HepG2 (cell line): ENCODE data around the gene CHRNB4. TPM values are rescaled to one million over a fixed set of nuclear protein-coding genes. Genes with fewer than 3 reads are reported as not detected.

Experiments used
- ATAC-seq: fragments of 200-7000 bp; cut with Tn5 transposase; 3 replicates; pipeline ENCODE4 v1.9.1; 2020; ENCODE audit warnings: mild to moderate bottlenecking, moderate library complexity
- BruUV-seq: library from RNA; stranded (reverse); fragments of 400-500 nt; replicated peaks from 2 replicates; lab custom pipeline; 2021; lab: Mats Ljungman, UMichigan
- CTCF ChIA-PET: fragments of 300-600 bp; formaldehyde crosslinking; extraction: SDS; loops from one replicate; lab custom pipeline; 2021; ENCODE audit warnings: low total read pairs, inconsistent platforms, low intra/inter-chr PET ratio; lab: Yijun Ruan, JAX
- POLR2A ChIA-PET: fragments of 350-600 bp; sonication (Branson Sonifier 250); formaldehyde crosslinking; loops from one replicate; lab custom pipeline; 2020; ENCODE audit warnings: antibody characterized with exemption, inconsistent platforms; lab: Yijun Ruan, JAX
- DNase-seq: peaks from one replicate; pipeline ENCODE4 v3.0.0-alpha.2; 2015; ENCODE audit warnings: low spot score
- FAIRE-seq: peaks from 3 replicates; lab custom pipeline; 2011; peaks lifted over from hg19 to GRCh38; lab: Jason Lieb, UNC
- H2AFZ ChIP-seq: one replicate; pipeline ENCODE4 v1.6.1; 2011; ENCODE audit warnings: low read length, inconsistent platforms
- H3K27ac ChIP-seq: fragments of 300-600 bp; 3 replicates; pipeline ENCODE4 v1.8.0; 2011; ENCODE audit warnings: mixed run types, mild to moderate bottlenecking, mixed read lengths, low read length, inconsistent platforms; ENCODE audit not compliant: insufficient read depth; ENCODE audit errors: extremely low read length
- H3K27me3 ChIP-seq, 2 experiments: fragments of 200-600 bp in 1 of 2; 2 replicates in 1 of 2; 3 replicates in 1 of 2; pipeline versions ENCODE4 v1.6.0 to v1.8.0; 2011; ENCODE audit warnings: low read length in 2 of 2, mild to moderate bottlenecking in 2 of 2, moderate library complexity in 2 of 2, inconsistent platforms in 1 of 2; ENCODE audit not compliant: insufficient read depth in 2 of 2, control insufficient read depth in 1 of 2
- H3K36me3 ChIP-seq, 2 experiments: fragments of 200-600 bp in 1 of 2; replicated peaks in 1 of 2; 2 replicates in 1 of 2; 3 replicates in 1 of 2; pipeline versions ENCODE4 v1.5.1 to v1.8.0; 2011; ENCODE audit warnings: low read length in 2 of 2, inconsistent platforms in 1 of 2; ENCODE audit not compliant: insufficient read depth in 2 of 2, control insufficient read depth in 1 of 2
- H3K4me1 ChIP-seq: 2 replicates; pipeline ENCODE4 v1.5.1; 2012; ENCODE audit warnings: low read length, inconsistent platforms; ENCODE audit not compliant: insufficient read depth
- H3K4me2 ChIP-seq: 2 replicates; pipeline ENCODE4 v1.6.0; 2011; ENCODE audit warnings: low read depth, low read length, inconsistent platforms
- H3K4me3 ChIP-seq, 3 experiments: fragments of 200-600 bp in 1 of 3; sonication (generic), shearing (Covaris generic) in 1 of 3; replicated peaks in 1 of 3; 2 replicates each; pipeline ENCODE4 v1.5.1; 2011 to 2016; ENCODE audit warnings: low read length in 3 of 3, inconsistent platforms in 2 of 3, low read depth in 2 of 3, mild to moderate bottlenecking in 2 of 3, control low read depth in 1 of 3, mixed read lengths in 1 of 3; ENCODE audit not compliant: insufficient read depth in 1 of 3
- H3K79me2 ChIP-seq: one replicate; pipeline ENCODE4 v1.6.1; 2011; ENCODE audit warnings: low read length, inconsistent platforms; ENCODE audit not compliant: insufficient read depth
- H3K9ac ChIP-seq: 2 replicates; pipeline ENCODE4 v1.6.0; 2011; ENCODE audit warnings: mild to moderate bottlenecking, low read depth, low read length, inconsistent platforms; ENCODE audit not compliant: insufficient read depth
- H3K9me3 ChIP-seq: 2 replicates; pipeline ENCODE4 v1.5.1; 2012; ENCODE audit warnings: mild to moderate bottlenecking, low read length
- H4K20me1 ChIP-seq: 2 replicates; pipeline ENCODE4 v1.6.0; 2011; ENCODE audit warnings: inconsistent platforms, mild to moderate bottlenecking, low read length, moderate library complexity; ENCODE audit not compliant: insufficient read depth
- CEBPG ChIP-seq: IDR thresholded peaks from 2 replicates; pipeline ENCODE4 v1.6.1; 2016
- NFYB ChIP-seq: sonication (generic); formaldehyde crosslinking; IDR thresholded peaks from 2 replicates; pipeline ENCODE4 v1.4.0; 2020; ENCODE audit warnings: missing genetic modification reagents
- ZBTB20 ChIP-seq: sonication (generic); formaldehyde crosslinking; IDR thresholded peaks from 2 replicates; pipeline ENCODE4 v1.8.1; 2023; ENCODE audit warnings: missing genetic modification reagents, low read depth, mild to moderate bottlenecking, borderline replicate concordance
- ZFP41 ChIP-seq: sonication (generic); formaldehyde crosslinking; IDR thresholded peaks from 2 replicates; pipeline ENCODE4 v1.4.0; 2020; ENCODE audit warnings: mild to moderate bottlenecking, missing genetic modification reagents, borderline replicate concordance
- ZKSCAN5 ChIP-seq: sonication (generic); formaldehyde crosslinking; IDR thresholded peaks from 2 replicates; pipeline ENCODE4 v1.5.1; 2020; ENCODE audit warnings: mild to moderate bottlenecking, missing genetic modification reagents
- ZNF292 ChIP-seq: sonication (generic); formaldehyde crosslinking; IDR thresholded peaks from 2 replicates; pipeline ENCODE4 v1.8.1; 2022; ENCODE audit warnings: mild to moderate bottlenecking, low read depth, missing genetic modification reagents, borderline replicate concordance
- ZNF343 ChIP-seq: sonication (generic); formaldehyde crosslinking; IDR thresholded peaks from 2 replicates; pipeline ENCODE4 v1.4.0; 2020; ENCODE audit warnings: mild to moderate bottlenecking, missing genetic modification reagents
- ZNF781 ChIP-seq: sonication (generic); formaldehyde crosslinking; IDR thresholded peaks from 2 replicates; pipeline ENCODE4 v1.5.1; 2020; ENCODE audit warnings: borderline replicate concordance, mild to moderate bottlenecking, missing genetic modification reagents; ENCODE audit errors: not compliant biosample characterization
- WGBS: methylation state at CpG from one replicate; pipeline ENCODE4 v1.1.6; 2017; ENCODE audit warnings: low lambda C conversion rate; 5-methylcytosine and 5-hydroxymethylcytosine counted together
- in situ Hi-C: cut with HindIII; loops from 2 replicates; pipeline ENCODE4 v1.10.0; 2017; ENCODE audit warnings: low pct_unique_long_range_greater_than_20kb; ENCODE audit not compliant: extremely low pct_ligation_motif_present
- intact Hi-C: fragments of 100-400 bp; cut with micrococcal nuclease; formaldehyde crosslinking; loops from one replicate; pipeline ENCODE4 v1.10.0; 2022; ENCODE audit not compliant: unreplicated experiment
- polyA plus RNA-seq, 8 experiments: library from polyadenylated mRNA; depleted of rRNA in 3 of 8; stranded (reverse) in 7 of 8; unstranded in 1 of 8; fragments of >200 nt; fragmentation: Illumina TruSeq in 4 of 8; extraction: Trizol in 4 of 8; gene quantifications; 2 replicates each; pipeline versions ENCODE4 v1.2.1 to v1.2.3, GENCODE V29; 2011 to 2016; ENCODE audit warnings: low read depth in 4 of 8, missing spikeins in 1 of 8, mixed read lengths in 1 of 8; ENCODE audit not compliant: insufficient read depth in 1 of 8
- total RNA-seq, 5 experiments: library from RNA; depleted of rRNA; stranded (reverse); fragments of >200 nt; fragmentation: Illumina TruSeq; extraction: Trizol; gene quantifications; 2 replicates each; pipeline ENCODE4 v1.2.3, GENCODE V29; 2016; ENCODE audit warnings: low read depth in 1 of 5
- TF ChIP-seq, protein P1 (sequence below): sonication (generic); formaldehyde crosslinking; IDR thresholded peaks from 2 replicates; pipeline ENCODE4 v1.4.0; 2020; ENCODE audit warnings: mild to moderate bottlenecking, missing genetic modification reagents
- TF ChIP-seq, protein P2 (sequence below), 2 experiments: sonication (generic) in 1 of 2; formaldehyde crosslinking in 1 of 2; IDR thresholded peaks; 2 replicates each; pipeline versions ENCODE4 v1.4.0 to v1.6.1; 2016 to 2020; ENCODE audit warnings: borderline replicate concordance in 1 of 2, low read depth in 1 of 2, mild to moderate bottlenecking in 1 of 2, missing genetic modification reagents in 1 of 2

Gene CHRNB4
- total and polyA plus RNA-seq, 2 of the 13 experiments (the other 11 are each of a cell fraction or from before 2014, with no cell fraction given) = not detected

DNA sequence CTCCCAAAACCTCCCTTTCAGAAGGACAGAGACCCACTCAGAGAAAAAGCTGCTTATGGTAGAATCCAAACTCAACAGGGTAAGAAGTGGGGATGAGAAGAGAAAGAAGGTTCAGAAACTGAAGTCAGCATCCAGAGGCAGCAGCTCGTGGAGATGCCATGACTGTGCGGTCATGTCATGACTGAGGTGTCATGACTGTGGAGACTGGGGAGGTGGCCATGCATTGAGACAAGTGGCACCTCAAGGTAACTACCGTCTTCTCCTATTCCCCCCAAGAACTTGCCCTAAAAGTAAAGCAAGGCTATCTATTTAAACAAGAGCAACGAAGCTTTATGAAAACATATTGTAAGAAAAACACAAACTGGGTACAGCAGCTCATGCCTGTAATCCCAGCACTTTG, 35.3 kb downstream of the CHRNB4 start:
- ChIA-PET POLR2A (no interaction called here), CTCF (no interaction called here)
- FAIRE-seq (no peak), DNase-seq (no peak), ATAC-seq (no peak)
- Histone ChIP-seq H3K9ac (no peak overlapping the region), H2AFZ (no peak overlapping the region), H3K79me2 (no peaks in the 10 kb centered on the region), H3K27me3 (peaks cover 0 to 3% of the 10 kb centered on the region in 2 experiments; a peak in 1 of 5 replicates), H3K27ac (no peak overlapping the region), H3K9me3 (no peaks in the 10 kb centered on the region), H3K36me3 (no peaks in the 10 kb centered on the region), H3K4me1 (no peaks in the 10 kb centered on the region), H3K4me2 (no peak overlapping the region), H4K20me1 (no peaks in the 10 kb centered on the region), H3K4me3 (no peak overlapping the region)
- no TSS peak for BruUV-seq
- in situ Hi-C loops = no loop called here
- 23% methylated on average over 4 of the region's 4 CpGs for WGBS
- intact Hi-C loops = no loop called here
- no peak for TF ChIP-seq NFYB (CRISPR knock-in tag)
- no peak for TF ChIP-seq ZNF781 (CRISPR knock-in tag)
- TF ChIP-seq, protein P1, sequence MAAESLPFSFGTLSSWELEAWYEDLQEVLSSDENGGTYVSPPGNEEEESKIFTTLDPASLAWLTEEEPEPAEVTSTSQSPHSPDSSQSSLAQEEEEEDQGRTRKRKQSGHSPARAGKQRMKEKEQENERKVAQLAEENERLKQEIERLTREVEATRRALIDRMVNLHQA (CRISPR knock-in tag) = no peak
- no peak for TF ChIP-seq ZFP41
- no peak for TF ChIP-seq CEBPG
- TF ChIP-seq ZNF292 (CRISPR knock-in tag) = no peak
- TF ChIP-seq ZBTB20 = no peak

DNA sequence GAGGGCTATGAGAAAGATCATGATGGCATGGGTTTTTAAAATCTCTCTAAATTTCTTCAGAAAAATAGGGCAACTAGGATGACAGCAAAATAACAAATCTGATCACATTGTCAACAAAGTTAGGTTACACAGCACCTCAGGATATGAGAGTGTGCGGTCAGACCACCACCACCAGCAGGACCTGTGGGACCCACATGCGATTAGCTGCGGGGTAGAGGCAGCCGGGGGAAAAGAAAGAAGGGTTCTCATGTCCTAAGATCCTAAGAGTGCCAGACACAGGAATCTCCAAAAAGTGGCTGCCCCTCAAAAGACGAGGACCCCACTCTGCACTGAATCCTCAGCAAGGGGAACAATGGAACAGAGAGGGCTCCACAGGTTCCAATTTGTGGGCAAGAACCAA, 35.8 kb downstream of the CHRNB4 start:
- intact Hi-C loops (no loop called here), in situ Hi-C loops (no loop called here)
- no peaks in the 10 kb centered on the region for H3K4me1 ChIP-seq
- 83% methylated on average over 5 of the region's 5 CpGs for WGBS
- H3K27ac ChIP-seq = no peak overlapping the region
- no peak overlapping the region for H2AFZ ChIP-seq
- H3K36me3 ChIP-seq = no peaks in the 10 kb centered on the region
- no peak for DNase-seq
- POLR2A ChIA-PET = no interaction called here
- H3K27me3 ChIP-seq = peaks cover 0 to 3% of the 10 kb centered on the region in 2 experiments; a peak in 1 of 5 replicates
- BruUV-seq = no TSS peak
- no peaks in the 10 kb centered on the region for H4K20me1 ChIP-seq
- TF ChIP-seq CEBPG (no peak), ZKSCAN5 (CRISPR knock-in tag) (no peak), ZNF343 (CRISPR knock-in tag) (no peak)
- TF ChIP-seq, protein P2, sequence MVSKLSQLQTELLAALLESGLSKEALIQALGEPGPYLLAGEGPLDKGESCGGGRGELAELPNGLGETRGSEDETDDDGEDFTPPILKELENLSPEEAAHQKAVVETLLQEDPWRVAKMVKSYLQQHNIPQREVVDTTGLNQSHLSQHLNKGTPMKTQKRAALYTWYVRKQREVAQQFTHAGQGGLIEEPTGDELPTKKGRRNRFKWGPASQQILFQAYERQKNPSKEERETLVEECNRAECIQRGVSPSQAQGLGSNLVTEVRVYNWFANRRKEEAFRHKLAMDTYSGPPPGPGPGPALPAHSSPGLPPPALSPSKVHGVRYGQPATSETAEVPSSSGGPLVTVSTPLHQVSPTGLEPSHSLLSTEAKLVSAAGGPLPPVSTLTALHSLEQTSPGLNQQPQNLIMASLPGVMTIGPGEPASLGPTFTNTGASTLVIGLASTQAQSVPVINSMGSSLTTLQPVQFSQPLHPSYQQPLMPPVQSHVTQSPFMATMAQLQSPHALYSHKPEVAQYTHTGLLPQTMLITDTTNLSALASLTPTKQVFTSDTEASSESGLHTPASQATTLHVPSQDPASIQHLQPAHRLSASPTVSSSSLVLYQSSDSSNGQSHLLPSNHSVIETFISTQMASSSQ (IDR thresholded peaks at IDR 0.05; ENCODE audit: low read depth) = no peak
- TF ChIP-seq, protein P2 (CRISPR knock-in tag; IDR thresholded peaks at IDR 0.05; ENCODE audit: borderline replicate concordance) = no peak
- TF ChIP-seq, all 625 proteins: peak for 0
- Histone ChIP-seq H3K79me2 (no peaks in the 10 kb centered on the region), H3K9me3 (no peaks in the 10 kb centered on the region), H3K9ac (no peak overlapping the region), H3K4me2 (no peak overlapping the region), H3K4me3 (no peak overlapping the region)
- ATAC-seq = no peak
- FAIRE-seq = no peak
- CTCF ChIA-PET = no interaction called here
